Measurements from ENCODE around the gene INHA.

INHA gene

DNA sequence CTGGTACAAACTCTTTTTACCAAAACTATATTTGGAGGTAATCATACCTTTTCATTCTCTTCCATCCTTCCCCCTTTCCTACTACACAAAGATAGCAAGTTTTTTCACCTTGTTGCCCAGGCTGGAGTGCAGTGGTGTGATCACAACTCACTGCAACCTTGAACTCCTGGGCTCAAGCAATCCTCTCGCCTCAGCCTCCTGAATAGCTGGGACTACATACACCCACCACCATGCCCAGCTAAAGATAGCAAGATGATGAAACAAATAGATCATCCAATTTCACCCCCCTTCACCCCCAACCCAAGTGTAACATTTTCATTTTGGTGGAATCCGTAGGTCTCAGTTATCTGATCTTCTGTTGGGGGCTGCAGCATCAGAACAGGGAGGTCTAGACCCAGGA is 21.0 kb downstream of the INHA start:
- TF ChIP-seq, protein P1, sequence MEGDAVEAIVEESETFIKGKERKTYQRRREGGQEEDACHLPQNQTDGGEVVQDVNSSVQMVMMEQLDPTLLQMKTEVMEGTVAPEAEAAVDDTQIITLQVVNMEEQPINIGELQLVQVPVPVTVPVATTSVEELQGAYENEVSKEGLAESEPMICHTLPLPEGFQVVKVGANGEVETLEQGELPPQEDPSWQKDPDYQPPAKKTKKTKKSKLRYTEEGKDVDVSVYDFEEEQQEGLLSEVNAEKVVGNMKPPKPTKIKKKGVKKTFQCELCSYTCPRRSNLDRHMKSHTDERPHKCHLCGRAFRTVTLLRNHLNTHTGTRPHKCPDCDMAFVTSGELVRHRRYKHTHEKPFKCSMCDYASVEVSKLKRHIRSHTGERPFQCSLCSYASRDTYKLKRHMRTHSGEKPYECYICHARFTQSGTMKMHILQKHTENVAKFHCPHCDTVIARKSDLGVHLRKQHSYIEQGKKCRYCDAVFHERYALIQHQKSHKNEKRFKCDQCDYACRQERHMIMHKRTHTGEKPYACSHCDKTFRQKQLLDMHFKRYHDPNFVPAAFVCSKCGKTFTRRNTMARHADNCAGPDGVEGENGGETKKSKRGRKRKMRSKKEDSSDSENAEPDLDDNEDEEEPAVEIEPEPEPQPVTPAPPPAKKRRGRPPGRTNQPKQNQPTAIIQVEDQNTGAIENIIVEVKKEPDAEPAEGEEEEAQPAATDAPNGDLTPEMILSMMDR (IDR thresholded peaks at IDR 0.05; ENCODE audit: control insufficient read depth, extremely low read depth, insufficient read depth): no peak
- DNase-seq (ENCODE audit: low read depth): no peak
- no peak overlapping the region for H3K4me3 ChIP-seq (ENCODE audit: low read depth, low read length)

DNA sequence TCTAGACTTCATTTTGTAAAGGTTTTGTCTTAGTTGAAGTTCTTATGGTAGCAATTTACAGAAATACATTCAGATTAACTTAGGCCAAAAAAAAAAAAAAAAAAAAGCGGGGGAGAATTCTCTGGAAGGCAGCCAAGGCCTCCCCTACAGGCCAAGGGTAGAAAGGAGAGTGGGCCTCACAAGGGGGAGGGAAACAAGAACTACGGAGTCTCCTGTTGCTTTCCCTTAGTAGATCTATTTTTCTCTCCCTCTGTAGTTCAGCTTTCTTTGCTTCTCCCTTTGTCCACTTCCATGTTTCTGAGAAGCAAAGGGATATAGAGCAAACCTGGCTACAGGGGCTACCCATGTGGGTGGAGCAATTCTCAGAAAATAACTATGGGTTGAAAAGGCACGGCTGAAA is 23.1 kb downstream of the INHA start:
- H3K4me3 ChIP-seq (ENCODE audit: low read depth, low read length): no peak overlapping the region
- DNase-seq (ENCODE audit: low read depth): no peak
- TF ChIP-seq, protein P1 (IDR thresholded peaks at IDR 0.05; ENCODE audit: control insufficient read depth, extremely low read depth, insufficient read depth): no peak

DNA sequence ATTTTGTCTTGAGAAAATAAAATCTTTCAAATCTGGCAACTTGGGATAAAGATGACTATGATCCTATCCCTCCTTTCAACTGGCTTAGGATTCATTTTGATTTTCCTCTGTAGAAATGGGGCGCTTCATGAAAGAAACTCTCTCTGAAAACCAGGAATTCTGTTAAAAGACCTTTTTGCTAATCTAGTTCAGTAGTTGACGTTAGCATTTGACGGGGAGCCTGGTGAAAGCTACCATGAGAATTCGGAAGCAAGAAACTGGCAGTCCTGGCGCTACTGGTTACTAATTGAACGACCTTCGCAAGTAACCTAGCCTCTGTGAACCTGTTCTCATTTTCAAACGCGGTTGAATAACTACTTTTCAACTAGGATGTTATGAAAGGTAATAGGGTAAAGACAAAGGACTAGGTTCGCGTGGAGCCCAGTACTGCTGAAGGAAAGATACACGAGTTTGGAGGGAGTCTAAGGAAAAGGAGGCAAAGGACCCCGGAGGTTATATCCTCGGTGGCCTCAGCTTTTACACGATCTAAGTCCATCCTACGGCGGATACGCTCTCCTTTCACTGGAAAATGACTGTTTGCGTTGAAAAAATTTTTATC is 24.9 kb downstream of the INHA start:
- H3K4me3 ChIP-seq (ENCODE audit: low read depth, low read length): peak overlapping the region; percentile 94
- TF ChIP-seq, protein P1 (IDR thresholded peaks at IDR 0.05; ENCODE audit: control insufficient read depth, extremely low read depth, insufficient read depth): no peak
- no peak for DNase-seq (ENCODE audit: low read depth)

DNA sequence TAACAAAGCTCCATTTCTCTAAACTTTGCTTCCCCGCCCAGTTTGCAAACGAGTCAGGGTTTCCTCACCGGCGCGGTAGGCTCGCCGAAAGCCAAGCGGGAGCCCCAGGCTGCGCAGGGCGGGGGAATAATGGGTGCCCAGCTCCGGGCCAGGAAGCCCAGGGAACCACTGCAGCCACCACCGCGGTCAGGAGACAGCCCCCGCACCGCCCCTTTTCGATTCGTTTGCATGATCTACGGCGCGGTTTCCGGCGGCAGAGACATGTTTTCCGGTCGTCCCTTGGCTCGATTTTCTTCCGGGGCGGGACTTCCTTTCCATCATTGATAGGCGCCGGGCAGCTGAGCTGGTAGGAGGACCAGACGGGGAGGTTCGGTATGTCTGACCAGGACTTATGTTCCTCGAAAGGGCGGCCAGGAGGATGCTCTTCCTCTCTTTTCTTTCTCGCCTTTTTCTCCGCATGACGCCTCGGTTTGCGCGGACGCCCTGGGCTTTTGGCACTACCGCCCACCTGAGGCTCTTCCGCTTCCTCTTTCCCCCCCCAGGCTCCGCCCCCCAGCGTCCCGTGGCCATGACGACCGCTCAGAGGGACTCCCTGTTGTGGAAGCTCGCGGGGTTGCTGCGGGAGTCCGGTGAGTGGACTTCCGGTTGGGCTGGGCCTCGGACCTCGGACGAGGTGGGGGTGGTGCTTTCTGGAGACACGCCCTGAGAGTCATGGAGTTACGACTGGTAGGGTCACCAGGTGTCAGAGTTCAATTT is 25.6 kb downstream of the INHA start, which contains the start of gene STK11IP:
Gene STK11IP, plus strand, starts transcription at position 306 of the 756 bp plus-strand sequence. Its CDS starts 263 bp downstream, at position 569.
- TF ChIP-seq, protein P1 (IDR thresholded peaks at IDR 0.05; ENCODE audit: control insufficient read depth, extremely low read depth, insufficient read depth): no peak
- H3K4me3 ChIP-seq (ENCODE audit: low read depth, low read length): peak within 1 kb of the TSS; percentile 94
- DNase-seq (ENCODE audit: low read depth): peak; percentile 90

DNA sequence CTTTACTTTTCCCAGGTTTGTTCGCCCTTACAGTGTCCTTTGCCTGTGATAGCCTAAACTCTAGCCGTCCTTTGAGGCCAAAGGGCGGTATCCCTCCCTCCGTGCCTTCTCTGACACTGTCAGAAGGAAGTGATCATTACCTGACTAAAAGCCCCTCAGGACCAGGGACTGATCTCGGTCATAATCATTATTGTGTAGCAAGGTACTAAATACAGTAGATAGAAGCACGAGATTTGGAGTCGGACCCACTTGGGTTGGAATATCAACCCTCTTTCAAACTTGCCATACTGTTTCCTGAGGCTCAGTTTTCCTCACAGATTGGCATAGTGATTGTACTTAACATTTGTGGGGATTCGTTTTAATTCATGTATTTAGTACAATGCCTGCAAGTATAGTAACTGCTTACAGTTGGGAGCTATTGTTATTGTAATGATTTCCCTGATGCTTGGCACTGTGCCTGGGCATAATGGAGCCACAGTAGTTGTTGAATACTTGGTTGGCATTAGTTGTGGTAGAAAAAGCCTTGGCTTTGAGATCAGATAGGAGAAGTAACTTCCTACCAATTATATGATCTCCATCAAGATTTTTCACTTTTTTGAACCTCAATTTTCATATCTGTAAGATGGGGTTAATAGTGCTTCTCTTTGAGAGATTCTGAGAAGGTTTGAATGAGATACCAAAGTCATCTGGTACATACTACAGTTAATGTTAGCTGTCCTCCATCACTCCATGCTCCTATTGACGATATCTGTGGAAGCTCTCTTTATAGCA is 26.4 kb downstream of the INHA start:
- no peak for DNase-seq (ENCODE audit: low read depth)
- TF ChIP-seq, protein P1 (IDR thresholded peaks at IDR 0.05; ENCODE audit: control insufficient read depth, extremely low read depth, insufficient read depth): no peak
- H3K4me3 ChIP-seq (ENCODE audit: low read depth, low read length): peak overlapping the region; percentile 94

DNA sequence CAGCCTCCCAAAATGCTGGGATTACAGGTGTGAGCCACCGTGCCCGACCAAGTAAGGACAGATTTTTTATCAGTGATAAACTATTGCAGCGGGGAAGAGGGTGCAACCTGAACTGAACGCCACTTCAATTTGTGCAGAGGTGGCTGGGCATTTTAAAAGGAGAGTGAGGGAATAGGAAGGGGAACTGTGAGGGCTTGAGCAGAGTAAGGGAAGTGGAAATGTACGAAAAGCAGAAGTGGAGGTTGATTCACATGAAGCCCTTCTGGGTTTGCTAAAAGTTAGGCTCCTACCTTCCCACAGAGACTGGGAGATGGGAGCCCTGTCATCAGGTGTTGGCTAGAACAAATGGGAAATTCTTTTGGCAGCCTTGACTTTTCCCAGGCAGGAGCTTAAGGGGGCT is 31.7 kb downstream of the INHA start:
- no peak overlapping the region for H3K4me3 ChIP-seq (ENCODE audit: low read depth, low read length)
- TF ChIP-seq, protein P1 (IDR thresholded peaks at IDR 0.05; ENCODE audit: control insufficient read depth, extremely low read depth, insufficient read depth): no peak
- DNase-seq (ENCODE audit: low read depth): no peak

Data from LNCaP clone FGC (cell line).